Epithelial cell of proximal tubule (primary cell): Measurements from ENCODE around the gene PRRX1. TPM values are rescaled to one million over a fixed set of nuclear protein-coding genes. Genes with fewer than 3 reads are reported as not detected.

Experiments
- DNase-seq: peaks from one replicate; pipeline ENCODE4 v3.0.0-alpha.2; 2011; ENCODE audit warnings: low read depth
- H3K4me3 ChIP-seq: 2 replicates; pipeline ENCODE4 v1.5.1; 2011; ENCODE audit warnings: low read depth, mild to moderate bottlenecking, low read length
- total RNA-seq: library from RNA; depleted of rRNA; stranded (reverse); fragments of >200 nt; gene quantifications from 2 replicates; pipeline ENCODE4 v1.2.3, GENCODE V29; 2015
- TF ChIP-seq, protein P1 (sequence below): conservative IDR thresholded peaks from 2 replicates; pipeline ENCODE4 v1.5.1; 2012; ENCODE audit warnings: low read depth, mild to moderate bottlenecking, low read length

Gene PRRX1
- total RNA-seq, 1 donor from 2014 or later: under 0.01 TPM

- DNase-seq: no peak
- H3K4me3 ChIP-seq: no peak overlapping the region
- TF ChIP-seq, protein P1, sequence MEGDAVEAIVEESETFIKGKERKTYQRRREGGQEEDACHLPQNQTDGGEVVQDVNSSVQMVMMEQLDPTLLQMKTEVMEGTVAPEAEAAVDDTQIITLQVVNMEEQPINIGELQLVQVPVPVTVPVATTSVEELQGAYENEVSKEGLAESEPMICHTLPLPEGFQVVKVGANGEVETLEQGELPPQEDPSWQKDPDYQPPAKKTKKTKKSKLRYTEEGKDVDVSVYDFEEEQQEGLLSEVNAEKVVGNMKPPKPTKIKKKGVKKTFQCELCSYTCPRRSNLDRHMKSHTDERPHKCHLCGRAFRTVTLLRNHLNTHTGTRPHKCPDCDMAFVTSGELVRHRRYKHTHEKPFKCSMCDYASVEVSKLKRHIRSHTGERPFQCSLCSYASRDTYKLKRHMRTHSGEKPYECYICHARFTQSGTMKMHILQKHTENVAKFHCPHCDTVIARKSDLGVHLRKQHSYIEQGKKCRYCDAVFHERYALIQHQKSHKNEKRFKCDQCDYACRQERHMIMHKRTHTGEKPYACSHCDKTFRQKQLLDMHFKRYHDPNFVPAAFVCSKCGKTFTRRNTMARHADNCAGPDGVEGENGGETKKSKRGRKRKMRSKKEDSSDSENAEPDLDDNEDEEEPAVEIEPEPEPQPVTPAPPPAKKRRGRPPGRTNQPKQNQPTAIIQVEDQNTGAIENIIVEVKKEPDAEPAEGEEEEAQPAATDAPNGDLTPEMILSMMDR: no peak
Observed at GRCh38 chr1:170729225-170730002, 65.5 kb downstream of the PRRX1 start.

DNA sequence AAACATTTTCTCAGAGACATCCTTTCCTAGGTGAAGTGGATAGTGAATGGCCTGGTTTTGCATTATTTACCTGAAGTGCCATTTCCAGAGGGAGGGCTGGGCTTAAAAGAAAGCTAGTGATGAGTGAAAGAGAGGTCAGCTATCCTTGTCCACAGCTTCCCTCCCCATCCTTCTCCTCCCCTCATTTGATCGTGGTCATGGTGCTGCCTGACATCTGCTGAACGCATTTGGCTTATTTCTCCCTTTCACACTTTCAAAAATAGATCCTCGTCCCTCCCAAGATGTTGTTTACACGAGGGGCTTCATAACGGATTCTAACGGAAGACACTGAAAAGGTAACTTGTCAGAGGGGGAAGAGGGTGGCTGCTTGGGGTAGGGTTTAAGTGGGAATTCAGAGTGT is 66.1 kb downstream of the PRRX1 start:
- H3K4me3 ChIP-seq: no peak overlapping the region
- TF ChIP-seq, protein P1: no peak
- DNase-seq: no peak

GRCh38 chr1:170730438-170730837 is 66.5 kb downstream of the PRRX1 start:
- TF ChIP-seq, protein P1: no peak
- no peak for DNase-seq
- no peak overlapping the region for H3K4me3 ChIP-seq

DNA sequence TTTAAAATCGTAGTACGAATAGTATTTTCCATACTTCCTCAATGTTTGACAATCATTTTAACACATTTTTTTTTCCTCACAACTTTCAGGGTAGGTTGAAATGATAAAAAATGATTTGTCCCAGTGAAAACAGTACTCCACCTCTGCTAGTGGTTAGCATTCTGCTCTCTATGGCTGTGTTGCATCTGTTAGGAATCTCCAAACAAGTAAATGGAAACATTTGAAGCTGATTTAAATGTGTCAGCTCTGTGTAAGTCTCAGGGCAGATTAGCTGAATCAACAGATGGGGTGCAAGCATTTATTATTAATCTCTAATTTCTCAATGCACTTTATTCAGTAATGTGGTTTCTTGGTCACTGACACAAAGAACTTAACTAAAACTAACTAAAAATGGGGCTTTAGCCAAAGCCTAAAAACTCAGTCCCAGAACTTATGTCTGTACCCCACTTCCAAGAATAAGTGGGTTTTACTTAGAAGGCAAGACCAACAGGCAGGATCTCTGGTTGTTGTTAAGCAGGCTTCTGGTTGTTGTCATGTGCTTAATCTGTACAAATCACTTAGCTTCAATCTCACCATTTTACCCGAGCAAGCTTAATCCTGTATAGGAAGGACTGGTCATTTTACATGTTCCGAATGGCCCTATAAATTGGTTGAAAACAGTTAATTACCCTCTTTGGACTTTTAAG is 67.8 kb downstream of the PRRX1 start:
- no peak overlapping the region for H3K4me3 ChIP-seq
- no peak for DNase-seq
- TF ChIP-seq, protein P1: no peak

- H3K4me3 ChIP-seq: no peak overlapping the region
- no peak for DNase-seq
- TF ChIP-seq, protein P1: no peak
Observed at GRCh38 chr1:170732252-170732588, 68.3 kb downstream of the PRRX1 start.

DNA sequence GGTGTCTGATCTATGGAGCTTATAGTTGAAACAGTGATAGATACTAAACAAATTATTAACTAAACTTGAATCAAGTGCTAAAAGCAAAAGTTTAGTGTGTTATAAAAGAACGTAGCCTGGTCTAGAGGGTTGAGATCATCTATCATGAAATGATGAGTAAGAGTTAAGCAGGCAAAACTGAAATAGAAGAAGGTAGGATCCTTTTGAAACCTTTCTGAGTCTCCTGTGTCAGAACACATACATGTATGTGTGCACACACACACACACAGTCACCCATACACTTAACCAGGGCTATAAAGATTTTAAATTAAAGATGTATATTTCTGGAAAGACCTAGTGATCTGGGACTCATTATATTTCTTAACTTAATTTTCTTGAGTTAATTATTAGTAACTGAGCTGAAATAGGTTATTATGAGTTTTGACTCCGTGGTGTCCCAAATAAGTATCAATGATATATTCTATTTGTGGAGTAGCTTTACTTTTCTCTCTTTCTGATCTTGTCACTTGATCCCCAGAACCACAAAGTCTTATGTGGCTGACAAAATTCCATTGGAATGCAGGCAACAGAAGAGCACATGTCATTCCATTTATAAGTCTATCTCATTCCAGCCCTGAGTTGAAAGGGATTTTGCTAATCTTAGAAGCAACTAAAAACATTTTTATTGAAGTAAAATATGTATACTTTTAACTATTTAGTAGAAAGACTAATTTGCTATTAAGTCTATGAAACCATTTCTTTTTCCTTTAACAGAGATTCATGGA is 70.7 kb downstream of the PRRX1 start:
- H3K4me3 ChIP-seq: no peak overlapping the region
- TF ChIP-seq, protein P1: no peak
- DNase-seq: no peak
